ENCODE measurements around the gene LRBA.

Gene LRBA

GRCh38 chr4:150585611-150586010, 429.5 kb downstream of the LRBA start:
- H3K4me3 ChIP-seq (ENCODE audit: low read depth, low read length), result no peak overlapping the region
- TF ChIP-seq CTCF (IDR thresholded peaks at IDR 0.05; ENCODE audit: insufficient read depth, low read depth, low read length, missing control alignments), result no peak

GRCh38 chr4:150584111-150584915, 430.8 kb downstream of the LRBA start:
- TF ChIP-seq CTCF (IDR thresholded peaks at IDR 0.05; ENCODE audit: insufficient read depth, low read depth, low read length, missing control alignments), result no peak
- no peak for DNase-seq (ENCODE audit: low read depth)
- no peak overlapping the region for H3K4me3 ChIP-seq (ENCODE audit: low read depth, low read length)

More at GRCh38 chr4:150585611-150586010, 429.5 kb downstream of the LRBA start:
- DNase-seq (ENCODE audit: low read depth), result no peak

GRCh38 chr4:150583287-150584110, 431.6 kb downstream of the LRBA start:
- no peak for DNase-seq (ENCODE audit: low read depth)
- H3K4me3 ChIP-seq (ENCODE audit: low read depth, low read length), result no peak overlapping the region
- TF ChIP-seq CTCF (IDR thresholded peaks at IDR 0.05; ENCODE audit: insufficient read depth, low read depth, low read length, missing control alignments), result no peak

- DNase-seq (ENCODE audit: low read depth), result no peak
- H3K4me3 ChIP-seq (ENCODE audit: low read depth, low read length), result no peak overlapping the region
- TF ChIP-seq CTCF (IDR thresholded peaks at IDR 0.05; ENCODE audit: insufficient read depth, low read depth, low read length, missing control alignments), result no peak
These were observed 432.2 kb downstream of the LRBA start for GRCh38 chr4:150582873-150583286.

GRCh38 chr4:150582146-150582872, 432.8 kb downstream of the LRBA start, which contains the start of gene MAB21L2:
MAB21L2 (plus strand) TSS chr4:150582151; CDS start chr4:150583030, 879 bp downstream.
- no peak for TF ChIP-seq CTCF (IDR thresholded peaks at IDR 0.05; ENCODE audit: insufficient read depth, low read depth, low read length, missing control alignments)
- DNase-seq (ENCODE audit: low read depth), result no peak
- no peak within 1 kb of the TSS for H3K4me3 ChIP-seq (ENCODE audit: low read depth, low read length)

GRCh38 chr4:150581641-150582051, 433.4 kb downstream of the LRBA start:
- no peak overlapping the region for H3K4me3 ChIP-seq (ENCODE audit: low read depth, low read length)

More at GRCh38 chr4:150581641-150582051, 433.4 kb downstream of the LRBA start:
- DNase-seq (ENCODE audit: low read depth), result no peak
- no peak for TF ChIP-seq CTCF (IDR thresholded peaks at IDR 0.05; ENCODE audit: insufficient read depth, low read depth, low read length, missing control alignments)

Measured in GM12865 (cell line).